ENCODE data around the gene CD86. TPM values are rescaled to one million over a fixed set of nuclear protein-coding genes. Genes with fewer than 3 reads are reported as not detected.

The CD86 gene
- total RNA-seq, 4 donors from 2014 or later = 1.4 to 4.6 (median 2.2) TPM; not detected in 1

- no peaks in the 10 kb centered on the region for H3K27me3 ChIP-seq
- H3K9me3 ChIP-seq = no peaks in the 10 kb centered on the region
- DNase-seq = no peak
- TF ChIP-seq CTCF (IDR thresholded peaks at IDR 0.05) (no peak), POLR2AphosphoS5 (IDR thresholded peaks at IDR 0.05) (no peak), EP300 (IDR thresholded peaks at IDR 0.05; ENCODE audit: low read depth) (no peak), POLR2A (IDR thresholded peaks at IDR 0.05) (no peak)
- no peaks in the 10 kb centered on the region for H3K4me1 ChIP-seq
- WGBS, 2 donors (ENCODE audit: low coverage in 1 of 2) = 88 to 92% methylated on average over 2 of the region's 2 CpGs
- intact Hi-C loops (cut with DNase I; ENCODE audit: low total_unique reads) = no loop called here
- H3K36me3 ChIP-seq = no peaks in the 10 kb centered on the region
- H3K4me3 ChIP-seq = no peak overlapping the region
- in situ Hi-C loops (cut with MboI; ENCODE audit: low pct_ligation_motif_present in 1 of 4, low pct_unique_long_range_greater_than_20kb in 1 of 4, low sequenced_read_pairs in 3 of 4) = loop anchor here in 3 of 4 donors (10.0 to 25.0 kb wide), 3 partner anchors 148 to 158 kb away; no protein-coding TSS in a partner anchor
- no peak overlapping the region for H3K27ac ChIP-seq
Observed at GRCh38 chr3:122107171-122107570, 52.0 kb downstream of the CD86 start.

GRCh38 chr3:122111974-122112373, 56.8 kb downstream of the CD86 start:
- intact Hi-C loops (cut with DNase I; ENCODE audit: low total_unique reads) = no loop called here
- no peaks in the 10 kb centered on the region for H3K4me1 ChIP-seq
- in situ Hi-C loops (cut with MboI; ENCODE audit: low pct_ligation_motif_present in 1 of 4, low pct_unique_long_range_greater_than_20kb in 1 of 4, low sequenced_read_pairs in 3 of 4) = loop anchor here in 1 of 4 donors (25.0 kb wide), 1 partner anchor 150 kb away; no protein-coding TSS in a partner anchor
- 0 to 18% methylated on average over 1 of the region's 1 CpG for WGBS, 2 donors (ENCODE audit: low coverage in 1 of 2)
- no peaks in the 10 kb centered on the region for H3K9me3 ChIP-seq
- no peaks in the 10 kb centered on the region for H3K36me3 ChIP-seq
- H3K27me3 ChIP-seq = no peaks in the 10 kb centered on the region
- no peak overlapping the region for H3K27ac ChIP-seq
- TF ChIP-seq CTCF (IDR thresholded peaks at IDR 0.05) = no peak
- no peak for TF ChIP-seq EP300 (IDR thresholded peaks at IDR 0.05; ENCODE audit: low read depth)
- TF ChIP-seq POLR2AphosphoS5 (IDR thresholded peaks at IDR 0.05) = no peak
- DNase-seq = no peak
- H3K4me3 ChIP-seq = no peak overlapping the region

GRCh38 chr3:122112754-122113153, 57.6 kb downstream of the CD86 start:
- no peaks in the 10 kb centered on the region for H3K4me1 ChIP-seq
- 57 to 69% methylated on average over 1 of the region's 1 CpG for WGBS, 2 donors (ENCODE audit: low coverage in 1 of 2)
- no peaks in the 10 kb centered on the region for H3K36me3 ChIP-seq
- no peak overlapping the region for H3K4me3 ChIP-seq
- intact Hi-C loops (cut with DNase I; ENCODE audit: low total_unique reads) = no loop called here
- H3K9me3 ChIP-seq = no peaks in the 10 kb centered on the region
- TF ChIP-seq EP300 (IDR thresholded peaks at IDR 0.05; ENCODE audit: low read depth) (no peak), CTCF (IDR thresholded peaks at IDR 0.05) (no peak), POLR2AphosphoS5 (IDR thresholded peaks at IDR 0.05) (no peak), POLR2A (IDR thresholded peaks at IDR 0.05) (no peak)
- in situ Hi-C loops (cut with MboI; ENCODE audit: low pct_ligation_motif_present in 1 of 4, low pct_unique_long_range_greater_than_20kb in 1 of 4, low sequenced_read_pairs in 3 of 4) = loop anchor here in 1 of 4 donors (25.0 kb wide), 1 partner anchor 150 kb away; no protein-coding TSS in a partner anchor
- no peak overlapping the region for H3K27ac ChIP-seq
- no peak for DNase-seq
- H3K27me3 ChIP-seq = no peaks in the 10 kb centered on the region

- Histone ChIP-seq H3K27me3 (no peaks in the 10 kb centered on the region), H3K27ac (no peak overlapping the region), H3K4me3 (no peak overlapping the region), H3K4me1 (no peaks in the 10 kb centered on the region), H3K36me3 (no peaks in the 10 kb centered on the region), H3K9me3 (no peaks in the 10 kb centered on the region)
- DNase-seq = no peak
- in situ Hi-C loops (cut with MboI; ENCODE audit: low pct_ligation_motif_present in 1 of 4, low pct_unique_long_range_greater_than_20kb in 1 of 4, low sequenced_read_pairs in 3 of 4) = loop anchor here in 1 of 4 donors (25.0 kb wide), 1 partner anchor 138 kb away; no protein-coding TSS in a partner anchor
- intact Hi-C loops (cut with DNase I; ENCODE audit: low total_unique reads) = no loop called here
- WGBS, 2 donors (ENCODE audit: low coverage in 1 of 2) = 79 to 90% methylated on average over 1 of the region's 1 CpG
- TF ChIP-seq CTCF (IDR thresholded peaks at IDR 0.05) (no peak), POLR2A (IDR thresholded peaks at IDR 0.05) (no peak), EP300 (IDR thresholded peaks at IDR 0.05; ENCODE audit: low read depth) (no peak), POLR2AphosphoS5 (IDR thresholded peaks at IDR 0.05) (no peak)
Observed at GRCh38 chr3:122123850-122124249, 68.7 kb downstream of the CD86 start.
